Neural cell (in vitro differentiated cells): ENCODE measurements around the gene PNCK. TPM values are rescaled to one million over a fixed set of nuclear protein-coding genes. Genes with fewer than 3 reads are reported as not detected.

ENCODE experiments used
- H2AFZ ChIP-seq: fragments of 200-600, 300-800 bp; sonication (generic), shearing (Covaris generic); 2 replicates; pipeline ENCODE4 v1.6.0; 2014; ENCODE audit warnings: low read depth, mild to moderate bottlenecking, antibody characterized with exemption, low read length, moderate library complexity
- H3F3A ChIP-seq: fragments of 200-600 bp; shearing (Covaris generic); 2 replicates; pipeline ENCODE4 v1.6.1; 2016; ENCODE audit warnings: mild to moderate bottlenecking, moderate library complexity, mixed read lengths, antibody characterized with exemption, low read length; ENCODE audit not compliant: insufficient read depth, poor library complexity, severe bottlenecking
- H3K27ac ChIP-seq: fragments of 200-600, 300-800 bp; sonication (generic), shearing (Covaris generic); 2 replicates; pipeline ENCODE4 v1.5.1; 2014; ENCODE audit warnings: mild to moderate bottlenecking, low read length, moderate library complexity
- H3K27me3 ChIP-seq: fragments of 300-800, 200-600 bp; sonication (generic), shearing (Covaris generic); 2 replicates; pipeline ENCODE4 v1.6.0; 2014; ENCODE audit warnings: mild to moderate bottlenecking, low read depth, low read length, moderate library complexity; ENCODE audit not compliant: insufficient read depth
- H3K36me3 ChIP-seq: fragments of 300-800, 200-600 bp; sonication (generic), shearing (Covaris generic); 2 replicates; pipeline ENCODE4 v1.5.1; 2014; ENCODE audit warnings: mild to moderate bottlenecking, antibody characterized with exemption, low read length, moderate library complexity; ENCODE audit not compliant: insufficient read depth
- H3K4me2 ChIP-seq: fragments of 300-800, 200-600 bp; sonication (generic), shearing (Covaris generic); 2 replicates; pipeline ENCODE4 v1.6.0; 2014; ENCODE audit warnings: mild to moderate bottlenecking, low read length
- H3K4me3 ChIP-seq: fragments of 300-800, 200-600 bp; sonication (generic), shearing (Covaris generic); 2 replicates; pipeline ENCODE4 v1.5.1; 2014; ENCODE audit warnings: mild to moderate bottlenecking, low read length, moderate library complexity
- H3K79me2 ChIP-seq: fragments of 200-600 bp; shearing (Covaris generic); replicated peaks from 2 replicates; pipeline ENCODE4 v1.6.0; 2014; ENCODE audit warnings: mild to moderate bottlenecking, low read length, moderate library complexity; ENCODE audit not compliant: insufficient read depth
- H3K9ac ChIP-seq: fragments of 300-800, 200-600 bp; sonication (generic), shearing (Covaris generic); 2 replicates; pipeline ENCODE4 v1.6.1; 2016; ENCODE audit warnings: mild to moderate bottlenecking, low read length, mixed read lengths
- H3K9me2 ChIP-seq: fragments of 200-600 bp; shearing (Covaris generic); 2 replicates; pipeline ENCODE4 v1.6.1; 2016; ENCODE audit warnings: mild to moderate bottlenecking, low read length, mixed read lengths; ENCODE audit not compliant: insufficient read depth
- H3K9me3 ChIP-seq: fragments of 200-600, 300-800 bp; sonication (generic), shearing (Covaris generic); 2 replicates; pipeline ENCODE4 v1.6.1; 2016; ENCODE audit warnings: mild to moderate bottlenecking, mixed run types, low read length, moderate library complexity, mixed read lengths
- H4K20me1 ChIP-seq: fragments of 200-600 bp; shearing (Covaris generic); 2 replicates; pipeline ENCODE4 v1.6.1; 2016; ENCODE audit warnings: mild to moderate bottlenecking, mixed run types; ENCODE audit not compliant: insufficient read depth
- EP300 ChIP-seq: fragments of 450-650 bp; conservative IDR thresholded peaks from 2 replicates; pipeline ENCODE4 v1.6.1; 2014; ENCODE audit warnings: antibody characterized with exemption, mild to moderate bottlenecking, moderate library complexity; ENCODE audit not compliant: poor library complexity, severe bottlenecking
- EZH2 ChIP-seq: fragments of 200-600, 300-800 bp; shearing (Covaris generic), sonication (generic); IDR thresholded peaks from 2 replicates; pipeline ENCODE4 v1.6.1; 2014; ENCODE audit warnings: antibody characterized with exemption, low read length, borderline replicate concordance, mild to moderate bottlenecking; ENCODE audit not compliant: insufficient read depth, poor library complexity, severe bottlenecking
- MXI1 ChIP-seq: fragments of 450-650 bp; conservative IDR thresholded peaks from 2 replicates; pipeline ENCODE4 v1.6.1; 2014; ENCODE audit warnings: antibody characterized with exemption, mild to moderate bottlenecking; ENCODE audit not compliant: poor library complexity, severe bottlenecking
- POLR2AphosphoS5 ChIP-seq: IDR thresholded peaks from 2 replicates; pipeline ENCODE4 v1.6.1; 2012
- RAD21 ChIP-seq: fragments of 450-650 bp; conservative IDR thresholded peaks from 2 replicates; pipeline ENCODE4 v1.6.1; 2014; ENCODE audit warnings: antibody characterized with exemption, mild to moderate bottlenecking, moderate library complexity
- SMC3 ChIP-seq: fragments of 450-650 bp; conservative IDR thresholded peaks from 2 replicates; pipeline ENCODE4 v1.6.1; 2014; ENCODE audit warnings: antibody characterized with exemption, mild to moderate bottlenecking, moderate library complexity; ENCODE audit not compliant: poor library complexity
- TAF1 ChIP-seq: IDR thresholded peaks from 2 replicates; pipeline ENCODE4 v1.6.1; 2012; ENCODE audit warnings: low read depth
- polyA plus RNA-seq: library from polyadenylated mRNA; depleted of rRNA; stranded (reverse); fragments of >200 nt; gene quantifications from 2 replicates; pipeline ENCODE4 v1.2.3, GENCODE V29; 2014
- TF ChIP-seq, protein P1 (sequence below): fragments of 450-650 bp; IDR thresholded peaks from 2 replicates; pipeline ENCODE4 v1.5.1; 2014; ENCODE audit warnings: antibody characterized with exemption, mild to moderate bottlenecking, moderate library complexity; ENCODE audit not compliant: poor library complexity, severe bottlenecking
- TF ChIP-seq, protein P2 (sequence below): IDR thresholded peaks from 2 replicates; pipeline ENCODE4 v1.6.1; 2012; ENCODE audit warnings: borderline replicate concordance

The PNCK gene
- polyA plus RNA-seq, 1 donor from 2014 or later, result 9.5 TPM

DNA sequence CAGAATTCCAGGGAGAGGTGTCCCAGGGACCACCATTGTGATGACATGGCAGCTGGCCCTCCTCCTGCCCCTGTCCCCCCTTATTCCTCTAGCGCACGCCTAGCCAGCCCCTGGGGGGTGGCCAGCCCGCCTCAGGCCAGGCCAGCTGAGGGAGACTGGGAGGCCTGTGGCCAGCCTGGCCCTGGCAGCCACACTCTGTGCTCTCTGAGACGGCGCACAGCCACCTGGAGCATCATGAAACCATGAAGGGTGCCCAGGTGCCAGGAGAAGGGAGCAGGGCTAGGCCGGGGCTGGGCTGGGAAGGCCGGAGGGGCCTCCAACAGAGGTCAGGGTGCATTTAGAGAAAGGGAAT is 41.0 kb downstream of the PNCK start:
- Histone ChIP-seq H3K27me3 (no peaks in the 10 kb centered on the region), H3K79me2 (no peaks in the 10 kb centered on the region), H3K9me2 (no peaks in the 10 kb centered on the region), H3K4me3 (no peak overlapping the region), H3K27ac (no peak overlapping the region), H4K20me1 (no peaks in the 10 kb centered on the region), H3K36me3 (no peaks in the 10 kb centered on the region), H3F3A (no peaks in the 10 kb centered on the region), H3K9me3 (no peaks in the 10 kb centered on the region), H3K4me2 (no peak overlapping the region), H2AFZ (no peak overlapping the region), H3K9ac (no peak overlapping the region)
- TF ChIP-seq TAF1, result no peak
- no peak for TF ChIP-seq RAD21

DNA sequence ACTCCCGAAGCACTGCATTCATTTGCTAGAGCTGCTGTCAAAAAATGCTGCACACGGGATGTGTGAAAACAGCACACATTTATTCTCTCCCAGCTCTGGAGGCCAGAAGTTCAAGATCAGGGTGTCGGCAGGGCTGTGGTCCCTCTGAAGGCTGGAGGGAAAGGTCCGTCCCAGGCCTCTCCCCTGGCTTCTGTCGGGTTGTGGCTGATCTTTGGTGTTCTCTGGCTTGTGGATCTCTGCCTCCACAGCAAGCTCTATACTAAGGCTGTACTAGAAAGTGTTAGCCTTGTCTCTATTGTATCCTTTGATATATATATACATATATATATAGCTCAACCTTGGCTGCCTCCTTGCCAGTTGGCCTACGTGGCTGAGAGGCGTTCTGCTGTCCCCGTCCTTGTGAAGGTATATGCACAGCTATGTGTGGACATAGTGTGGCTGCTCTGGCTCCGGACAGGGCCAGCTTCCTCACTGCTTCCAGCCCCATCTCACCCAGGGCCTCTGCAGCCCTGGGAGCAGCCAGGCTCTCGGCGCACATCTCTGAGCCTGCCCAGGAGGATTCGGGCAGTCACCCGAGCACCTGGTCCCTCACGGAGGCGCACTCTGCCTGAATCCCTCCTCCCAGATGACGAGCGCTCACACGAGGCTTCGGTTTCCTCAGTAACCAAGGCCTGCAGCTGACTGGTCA is 41.6 kb downstream of the PNCK start:
- no peaks in the 10 kb centered on the region for H3K9me3 ChIP-seq
- H3K4me2 ChIP-seq, result no peak overlapping the region
- no peak overlapping the region for H3K27ac ChIP-seq
- no peak overlapping the region for H3K4me3 ChIP-seq
- no peaks in the 10 kb centered on the region for H3K9me2 ChIP-seq
- H3F3A ChIP-seq, result no peaks in the 10 kb centered on the region
- H3K27me3 ChIP-seq, result no peaks in the 10 kb centered on the region
- no peaks in the 10 kb centered on the region for H3K79me2 ChIP-seq
- TF ChIP-seq MXI1, result no peak
- no peak for TF ChIP-seq TAF1
- TF ChIP-seq POLR2AphosphoS5, result no peak
- TF ChIP-seq, protein P1, sequence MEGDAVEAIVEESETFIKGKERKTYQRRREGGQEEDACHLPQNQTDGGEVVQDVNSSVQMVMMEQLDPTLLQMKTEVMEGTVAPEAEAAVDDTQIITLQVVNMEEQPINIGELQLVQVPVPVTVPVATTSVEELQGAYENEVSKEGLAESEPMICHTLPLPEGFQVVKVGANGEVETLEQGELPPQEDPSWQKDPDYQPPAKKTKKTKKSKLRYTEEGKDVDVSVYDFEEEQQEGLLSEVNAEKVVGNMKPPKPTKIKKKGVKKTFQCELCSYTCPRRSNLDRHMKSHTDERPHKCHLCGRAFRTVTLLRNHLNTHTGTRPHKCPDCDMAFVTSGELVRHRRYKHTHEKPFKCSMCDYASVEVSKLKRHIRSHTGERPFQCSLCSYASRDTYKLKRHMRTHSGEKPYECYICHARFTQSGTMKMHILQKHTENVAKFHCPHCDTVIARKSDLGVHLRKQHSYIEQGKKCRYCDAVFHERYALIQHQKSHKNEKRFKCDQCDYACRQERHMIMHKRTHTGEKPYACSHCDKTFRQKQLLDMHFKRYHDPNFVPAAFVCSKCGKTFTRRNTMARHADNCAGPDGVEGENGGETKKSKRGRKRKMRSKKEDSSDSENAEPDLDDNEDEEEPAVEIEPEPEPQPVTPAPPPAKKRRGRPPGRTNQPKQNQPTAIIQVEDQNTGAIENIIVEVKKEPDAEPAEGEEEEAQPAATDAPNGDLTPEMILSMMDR, result no peak
- no peak for TF ChIP-seq EZH2
- no peak for TF ChIP-seq RAD21
- TF ChIP-seq, protein P2, sequence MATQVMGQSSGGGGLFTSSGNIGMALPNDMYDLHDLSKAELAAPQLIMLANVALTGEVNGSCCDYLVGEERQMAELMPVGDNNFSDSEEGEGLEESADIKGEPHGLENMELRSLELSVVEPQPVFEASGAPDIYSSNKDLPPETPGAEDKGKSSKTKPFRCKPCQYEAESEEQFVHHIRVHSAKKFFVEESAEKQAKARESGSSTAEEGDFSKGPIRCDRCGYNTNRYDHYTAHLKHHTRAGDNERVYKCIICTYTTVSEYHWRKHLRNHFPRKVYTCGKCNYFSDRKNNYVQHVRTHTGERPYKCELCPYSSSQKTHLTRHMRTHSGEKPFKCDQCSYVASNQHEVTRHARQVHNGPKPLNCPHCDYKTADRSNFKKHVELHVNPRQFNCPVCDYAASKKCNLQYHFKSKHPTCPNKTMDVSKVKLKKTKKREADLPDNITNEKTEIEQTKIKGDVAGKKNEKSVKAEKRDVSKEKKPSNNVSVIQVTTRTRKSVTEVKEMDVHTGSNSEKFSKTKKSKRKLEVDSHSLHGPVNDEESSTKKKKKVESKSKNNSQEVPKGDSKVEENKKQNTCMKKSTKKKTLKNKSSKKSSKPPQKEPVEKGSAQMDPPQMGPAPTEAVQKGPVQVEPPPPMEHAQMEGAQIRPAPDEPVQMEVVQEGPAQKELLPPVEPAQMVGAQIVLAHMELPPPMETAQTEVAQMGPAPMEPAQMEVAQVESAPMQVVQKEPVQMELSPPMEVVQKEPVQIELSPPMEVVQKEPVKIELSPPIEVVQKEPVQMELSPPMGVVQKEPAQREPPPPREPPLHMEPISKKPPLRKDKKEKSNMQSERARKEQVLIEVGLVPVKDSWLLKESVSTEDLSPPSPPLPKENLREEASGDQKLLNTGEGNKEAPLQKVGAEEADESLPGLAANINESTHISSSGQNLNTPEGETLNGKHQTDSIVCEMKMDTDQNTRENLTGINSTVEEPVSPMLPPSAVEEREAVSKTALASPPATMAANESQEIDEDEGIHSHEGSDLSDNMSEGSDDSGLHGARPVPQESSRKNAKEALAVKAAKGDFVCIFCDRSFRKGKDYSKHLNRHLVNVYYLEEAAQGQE, result no peak
- TF ChIP-seq EP300, result no peak
- TF ChIP-seq SMC3, result no peak
- no peaks in the 10 kb centered on the region for H4K20me1 ChIP-seq
- no peaks in the 10 kb centered on the region for H3K36me3 ChIP-seq
- H2AFZ ChIP-seq, result no peak overlapping the region
- H3K9ac ChIP-seq, result no peak overlapping the region

DNA sequence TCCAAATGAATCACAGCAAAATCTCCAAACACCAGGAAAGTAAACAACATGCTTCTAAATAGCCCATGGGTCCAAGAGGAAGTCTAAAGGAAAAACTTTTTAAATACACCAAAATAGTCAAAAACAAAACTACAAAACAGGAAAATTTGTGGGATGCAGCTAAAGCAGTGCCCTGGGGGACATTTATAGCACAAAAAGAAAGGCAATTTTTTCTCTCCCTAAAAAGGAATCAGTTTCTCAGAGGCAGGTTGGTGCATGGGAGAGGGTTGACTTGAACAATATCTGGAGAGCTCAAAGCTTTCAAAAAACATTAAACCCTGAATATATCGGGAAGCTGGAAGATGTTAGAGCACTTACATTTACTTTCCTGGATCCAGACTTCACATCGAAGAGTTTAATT is 42.3 kb downstream of the PNCK start:
- TF ChIP-seq RAD21, result no peak
- no peak for TF ChIP-seq TAF1
- Histone ChIP-seq H3K9me2 (no peaks in the 10 kb centered on the region), H3K79me2 (no peaks in the 10 kb centered on the region), H3K27ac (no peak overlapping the region), H3F3A (no peaks in the 10 kb centered on the region), H3K9me3 (no peaks in the 10 kb centered on the region), H3K27me3 (no peaks in the 10 kb centered on the region), H4K20me1 (no peaks in the 10 kb centered on the region), H3K4me3 (no peak overlapping the region), H3K4me2 (no peak overlapping the region), H3K36me3 (no peaks in the 10 kb centered on the region), H3K9ac (no peak overlapping the region), H2AFZ (no peak overlapping the region)
